Hepatocyte (in vitro differentiated cells): ENCODE measurements around the gene ACKR4.

Experiments used
- EZH2phosphoT487 ChIP-seq: fragments of 200-600 bp; sonication (generic); IDR thresholded peaks from one replicate; pipeline ENCODE4 v1.6.1; 2018; ENCODE audit warnings: antibody characterized with exemption, mild to moderate bottlenecking, low read depth, moderate library complexity; ENCODE audit not compliant: unreplicated experiment, severe bottlenecking
- TF ChIP-seq, protein P1 (sequence below): fragments of 200-600 bp; sonication (generic); IDR thresholded peaks from 2 replicates; pipeline ENCODE4 v1.5.1; 2016; ENCODE audit warnings: antibody characterized with exemption, mild to moderate bottlenecking; ENCODE audit not compliant: poor library complexity

DNA sequence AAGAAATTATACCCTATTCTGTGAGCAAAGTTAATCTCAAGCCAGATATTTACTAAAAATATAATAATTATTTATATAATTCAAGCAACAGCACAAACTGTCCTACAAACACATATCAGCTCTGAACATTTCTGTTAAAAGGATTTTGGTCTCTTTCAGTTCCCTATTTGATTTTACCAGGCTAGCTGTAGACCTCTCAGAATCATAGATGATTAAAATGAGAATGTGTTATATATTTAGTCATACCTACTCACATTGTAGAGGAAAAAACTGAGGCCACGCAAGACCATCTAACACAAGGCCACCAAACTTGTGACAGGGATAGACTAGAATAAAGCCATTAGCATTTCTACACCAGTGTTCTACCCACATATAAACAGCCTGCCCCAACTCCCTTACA lies 28.5 kb downstream of the ACKR4 start:
- TF ChIP-seq, protein P1, sequence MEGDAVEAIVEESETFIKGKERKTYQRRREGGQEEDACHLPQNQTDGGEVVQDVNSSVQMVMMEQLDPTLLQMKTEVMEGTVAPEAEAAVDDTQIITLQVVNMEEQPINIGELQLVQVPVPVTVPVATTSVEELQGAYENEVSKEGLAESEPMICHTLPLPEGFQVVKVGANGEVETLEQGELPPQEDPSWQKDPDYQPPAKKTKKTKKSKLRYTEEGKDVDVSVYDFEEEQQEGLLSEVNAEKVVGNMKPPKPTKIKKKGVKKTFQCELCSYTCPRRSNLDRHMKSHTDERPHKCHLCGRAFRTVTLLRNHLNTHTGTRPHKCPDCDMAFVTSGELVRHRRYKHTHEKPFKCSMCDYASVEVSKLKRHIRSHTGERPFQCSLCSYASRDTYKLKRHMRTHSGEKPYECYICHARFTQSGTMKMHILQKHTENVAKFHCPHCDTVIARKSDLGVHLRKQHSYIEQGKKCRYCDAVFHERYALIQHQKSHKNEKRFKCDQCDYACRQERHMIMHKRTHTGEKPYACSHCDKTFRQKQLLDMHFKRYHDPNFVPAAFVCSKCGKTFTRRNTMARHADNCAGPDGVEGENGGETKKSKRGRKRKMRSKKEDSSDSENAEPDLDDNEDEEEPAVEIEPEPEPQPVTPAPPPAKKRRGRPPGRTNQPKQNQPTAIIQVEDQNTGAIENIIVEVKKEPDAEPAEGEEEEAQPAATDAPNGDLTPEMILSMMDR: no peak
- TF ChIP-seq EZH2phosphoT487: no peak
